Hematopoietic multipotent progenitor cell treated with erythropoietin and hydrocortisone succinate and interleukin-3 and kit ligand, for 8 days (in vitro differentiated cells): ENCODE measurements around the gene ARNT2.
"Not testable (repeated sequence)": the region's sequence is repeated elsewhere in the genome, so short reads cannot be mapped to it uniquely, and the experiment has no call there.

Experiments used
- DNase-seq: peaks from one replicate; pipeline ENCODE4 v3.0.0-alpha.2; 2015

Gene ARNT2

DNA sequence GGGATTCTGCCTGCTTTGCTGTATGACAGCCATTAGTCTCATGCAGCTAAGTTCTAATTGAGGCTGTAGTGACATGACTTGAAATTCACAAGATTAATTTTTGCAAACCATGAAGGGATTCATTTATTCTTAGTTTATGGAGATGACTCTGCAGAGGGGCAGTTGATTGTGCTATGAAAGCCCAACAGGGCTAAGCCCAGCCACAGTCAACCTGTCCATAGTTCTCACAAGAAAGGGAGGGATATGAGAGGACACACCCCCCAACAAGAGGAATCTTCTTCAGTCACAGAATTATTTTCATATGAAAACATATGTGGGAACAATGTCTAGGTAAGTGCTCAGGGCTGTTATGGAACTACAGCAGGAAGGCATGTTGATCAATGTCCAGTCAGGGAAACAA lies 229.0 kb downstream of the ARNT2 start:
- DNase-seq = no peak

- no peak for DNase-seq
Observed at GRCh38 chr15:80635953-80636352, 231.8 kb downstream of the ARNT2 start.

GRCh38 chr15:80636675-80637074 lies 232.5 kb downstream of the ARNT2 start:
- DNase-seq = no peak

DNA sequence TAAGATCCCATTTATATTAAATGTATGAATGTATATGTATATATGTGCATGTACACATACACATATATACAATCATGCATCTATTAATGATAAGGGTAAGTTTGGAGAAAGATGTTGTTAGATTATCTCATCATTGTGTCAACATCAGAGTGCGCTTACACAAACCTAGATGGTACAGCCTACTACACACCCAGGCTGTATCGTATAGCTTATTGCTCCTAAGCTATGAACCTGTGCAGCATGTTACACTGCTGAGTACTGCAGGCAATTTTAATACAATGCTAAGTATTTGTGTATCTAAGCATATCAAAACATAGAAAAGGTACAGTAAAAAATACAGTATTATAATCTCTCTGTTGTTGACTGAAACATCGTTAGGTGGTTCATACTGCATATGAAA lies 233.6 kb downstream of the ARNT2 start:
- DNase-seq = no peak

DNA sequence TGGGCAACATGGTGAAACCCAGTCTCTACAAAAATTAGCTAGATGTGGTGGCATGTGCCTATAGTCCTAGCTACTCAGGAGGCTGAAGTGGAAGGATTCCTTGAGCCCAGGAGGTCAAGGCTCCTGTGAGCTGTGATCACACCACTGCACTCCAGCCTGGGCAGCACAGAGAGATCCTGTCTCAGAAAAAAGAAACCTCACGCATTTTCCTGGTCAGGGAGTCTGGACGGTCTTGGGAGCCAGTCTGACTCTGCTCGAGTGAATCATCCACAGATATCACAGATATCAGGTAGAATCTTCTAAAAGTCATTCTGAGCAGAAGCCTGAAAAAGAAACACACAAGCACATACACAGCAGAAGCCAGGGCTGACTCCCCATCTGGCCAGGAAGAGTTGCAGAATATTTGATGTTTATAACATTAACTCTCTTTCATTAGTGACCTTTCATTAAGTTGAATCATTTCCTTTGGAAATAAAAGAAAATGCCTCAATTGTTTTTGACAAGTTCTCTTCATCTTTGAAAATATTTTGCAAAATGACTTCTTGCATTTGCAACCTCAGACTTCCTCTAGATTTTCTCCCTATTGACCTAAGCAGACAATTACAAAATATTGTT lies 234.5 kb downstream of the ARNT2 start:
- no peak for DNase-seq

DNA sequence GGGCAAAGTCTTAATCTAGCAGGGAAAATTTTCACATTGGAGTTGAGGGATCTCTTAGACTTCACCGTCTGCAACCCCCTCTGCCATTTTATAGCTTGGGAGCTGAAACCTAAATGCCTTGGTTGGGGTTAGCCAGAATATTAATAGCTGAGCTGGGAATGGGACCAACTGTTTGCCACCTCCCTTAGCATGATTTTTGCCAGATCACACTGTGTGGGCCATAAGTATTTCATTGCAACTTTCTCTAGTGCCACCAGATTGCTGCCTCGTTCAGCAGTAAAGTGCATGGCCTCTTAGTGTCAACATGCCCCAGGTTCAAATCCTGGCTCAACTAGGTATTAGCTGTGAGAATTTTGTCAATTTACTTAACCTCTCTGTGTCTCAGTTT lies 235.0 kb downstream of the ARNT2 start:
- DNase-seq = no peak

GRCh38 chr15:80640531-80641121 lies 236.4 kb downstream of the ARNT2 start:
- no peak for DNase-seq

GRCh38 chr15:80641384-80641783 lies 237.2 kb downstream of the ARNT2 start:
- DNase-seq = no peak

GRCh38 chr15:80643431-80643951 lies 239.3 kb downstream of the ARNT2 start:
- DNase-seq = no peak

GRCh38 chr15:80645494-80646065 lies 241.4 kb downstream of the ARNT2 start:
- DNase-seq = no peak

DNA sequence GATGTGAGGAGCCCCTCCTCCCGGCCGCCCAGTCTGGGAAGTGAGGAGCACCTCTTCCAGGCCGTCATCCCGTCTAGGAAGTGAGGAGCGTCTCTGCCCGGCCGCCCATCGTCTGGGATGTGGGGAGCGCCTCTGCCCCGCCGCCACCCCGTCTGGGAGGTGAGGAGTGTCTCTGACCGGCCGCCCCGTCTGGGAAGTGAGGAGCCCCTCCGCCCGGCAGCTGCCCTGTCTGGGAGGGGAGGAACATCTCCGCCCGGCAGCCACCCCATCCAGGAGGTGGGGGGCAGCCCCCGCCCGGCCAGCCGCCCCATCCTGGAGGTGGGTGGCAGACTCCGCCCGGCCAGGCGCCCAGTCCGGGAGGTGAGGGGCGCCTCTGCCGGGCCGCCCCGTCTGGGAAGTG lies 243.2 kb downstream of the ARNT2 start:
- not testable (repeated sequence) for DNase-seq
